OCI-LY7 (cell line): ENCODE data around the gene ANO1. TPM values are rescaled to one million over a fixed set of nuclear protein-coding genes. Genes with fewer than 3 reads are reported as not detected.

Experiments
- BruUV-seq: library from RNA; stranded (reverse); fragments of 400-500 nt; replicated peaks from 2 replicates; lab custom pipeline; 2021; lab: Mats Ljungman, UMichigan
- CTCF ChIA-PET: fragments of 300-600 bp; sonication (Branson Sonifier 250); formaldehyde crosslinking; loops from one replicate; lab custom pipeline; 2022; ENCODE audit warnings: antibody characterized with exemption; ENCODE audit not compliant: unreplicated experiment; lab: Charles Lee
- POLR2A ChIA-PET: fragments of 300-600 bp; sonication (Branson Sonifier 250); formaldehyde crosslinking; loops from one replicate; lab custom pipeline; 2022; ENCODE audit warnings: antibody characterized with exemption; lab: Charles Lee
- DNase-seq: peaks from one replicate; pipeline ENCODE4 v3.0.0-alpha.2; 2015; ENCODE audit warnings: low spot score
- H2AFZ ChIP-seq: fragments of 200-600 bp; sonication (generic), shearing (Covaris generic); 2 replicates; pipeline ENCODE4 v1.6.1; 2014; ENCODE audit warnings: mild to moderate bottlenecking, antibody characterized with exemption, low read length, moderate library complexity
- H3K27ac ChIP-seq: fragments of 200-600 bp; sonication (generic); 2 replicates; pipeline ENCODE4 v1.5.1; 2014; ENCODE audit warnings: mixed run types, low read depth, mild to moderate bottlenecking, moderate library complexity, low read length, inconsistent platforms; ENCODE audit not compliant: poor library complexity, severe bottlenecking
- H3K36me3 ChIP-seq: fragments of 200-600 bp; sonication (generic); 2 replicates; pipeline ENCODE4 v1.6.1; 2014; ENCODE audit warnings: mild to moderate bottlenecking, antibody characterized with exemption, low read length, moderate library complexity, mixed read lengths; ENCODE audit not compliant: insufficient read depth
- H3K4me1 ChIP-seq: fragments of 200-600 bp; sonication (generic); 2 replicates; pipeline ENCODE4 v1.5.1; 2014; ENCODE audit warnings: mild to moderate bottlenecking, low read length; ENCODE audit not compliant: insufficient read depth, poor library complexity, severe bottlenecking
- H3K4me2 ChIP-seq: fragments of 200-600 bp; sonication (generic); 2 replicates; pipeline ENCODE4 v1.6.1; 2014; ENCODE audit warnings: mild to moderate bottlenecking, low read length
- H3K4me3 ChIP-seq: fragments of 200-600 bp; sonication (generic); 2 replicates; pipeline ENCODE4 v1.5.1; 2014; ENCODE audit warnings: mild to moderate bottlenecking, low read depth, low read length; ENCODE audit not compliant: poor library complexity, severe bottlenecking
- H3K79me2 ChIP-seq: fragments of 200-600 bp; sonication (generic); 2 replicates; pipeline ENCODE4 v1.6.1; 2016; ENCODE audit warnings: low read depth, mild to moderate bottlenecking, low read length, moderate library complexity, mixed read lengths; ENCODE audit not compliant: insufficient read depth
- H3K9me2 ChIP-seq: fragments of 200-600 bp; sonication (generic); 2 replicates; pipeline ENCODE4 v1.6.1; 2016; ENCODE audit warnings: mild to moderate bottlenecking, low read length, mixed read lengths; ENCODE audit not compliant: insufficient read depth
- H3K9me3 ChIP-seq: fragments of 200-600 bp; sonication (generic); 2 replicates; pipeline ENCODE4 v1.6.1; 2014; ENCODE audit warnings: mild to moderate bottlenecking, mixed run types, low read length, mixed read lengths
- H4K20me1 ChIP-seq: fragments of 200-600 bp; sonication (generic); 2 replicates; pipeline ENCODE4 v1.6.1; 2014; ENCODE audit warnings: mild to moderate bottlenecking, antibody characterized with exemption, low read length, moderate library complexity, mixed read lengths; ENCODE audit not compliant: insufficient read depth
- CTCF ChIP-seq: fragments of 200-600 bp; sonication (generic); conservative IDR thresholded peaks from 2 replicates; pipeline ENCODE4 v1.5.1; 2014; ENCODE audit warnings: mild to moderate bottlenecking, antibody characterized with exemption, low read length, moderate library complexity, mixed read lengths
- EZH2phosphoT487 ChIP-seq: fragments of 200-600 bp; sonication (generic); IDR thresholded peaks from 2 replicates; pipeline ENCODE4 v1.6.1; 2018; ENCODE audit warnings: low read depth, borderline replicate concordance, mild to moderate bottlenecking, mixed run types, antibody characterized with exemption, low read length, moderate library complexity, mixed read lengths
- intact Hi-C: fragments of 100-400 bp; cut with micrococcal nuclease; formaldehyde crosslinking; loops from one replicate; pipeline ENCODE4 v1.10.0; 2022; ENCODE audit not compliant: unreplicated experiment
- total RNA-seq, 2 experiments: library from RNA; depleted of rRNA in 1 of 2; stranded (reverse); fragments of >200 nt in 1 of 2; shearing (Covaris generic) in 1 of 2; gene quantifications; 2 replicates each; pipeline ENCODE4 v1.2.3, GENCODE V29; 2014 to 2022

Gene ANO1
- total RNA-seq, 2 experiments from 2014 or later: not detected

GRCh38 chr11:70220920-70221319 is 142.8 kb downstream of the ANO1 start:
- H3K36me3 ChIP-seq: no peaks in the 10 kb centered on the region
- BruUV-seq: no TSS peak
- ChIA-PET POLR2A (no interaction called here), CTCF (no interaction called here)
- no peaks in the 10 kb centered on the region for H3K9me3 ChIP-seq
- H4K20me1 ChIP-seq: no peaks in the 10 kb centered on the region
- H3K4me1 ChIP-seq: no peaks in the 10 kb centered on the region
- no peaks in the 10 kb centered on the region for H3K79me2 ChIP-seq
- no peak for DNase-seq
- intact Hi-C loops: no loop called here
- no peaks in the 10 kb centered on the region for H3K9me2 ChIP-seq
- H3K4me3 ChIP-seq: no peak overlapping the region
- TF ChIP-seq EZH2phosphoT487: no peak
- TF ChIP-seq CTCF: no peak
- no peak overlapping the region for H2AFZ ChIP-seq
- no peak overlapping the region for H3K4me2 ChIP-seq
- no peak overlapping the region for H3K27ac ChIP-seq

DNA sequence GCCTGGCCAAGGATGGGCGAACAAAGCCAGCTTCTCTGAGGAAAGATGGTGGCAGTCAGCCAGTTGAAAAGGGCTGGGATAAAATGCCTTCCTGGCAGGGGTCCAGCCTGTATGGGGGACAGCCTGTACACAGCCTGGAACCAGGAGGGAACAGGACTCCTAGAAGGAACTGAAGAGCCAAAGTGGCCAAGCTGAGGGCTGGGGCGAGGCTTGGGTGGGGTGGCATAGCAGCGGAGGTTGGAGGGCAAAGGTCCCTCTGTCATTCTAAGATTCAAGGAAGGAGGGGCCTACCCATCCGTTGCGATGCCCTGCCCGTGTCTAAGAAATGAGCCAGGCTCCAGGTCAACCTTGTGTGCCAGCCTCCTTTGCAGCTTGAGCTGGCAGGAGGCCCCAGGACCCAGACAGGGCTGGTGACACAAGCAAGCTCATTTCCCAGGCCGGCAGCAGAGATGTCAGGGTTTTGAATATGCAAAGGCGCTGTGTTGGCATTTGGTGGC is 147.6 kb downstream of the ANO1 start:
- H3K9me2 ChIP-seq: no peaks in the 10 kb centered on the region
- no peak for DNase-seq

More for the DNA sequence above, 147.6 kb downstream of the ANO1 start:
- intact Hi-C loops: no loop called here
- Histone ChIP-seq H3K36me3 (no peaks in the 10 kb centered on the region), H3K4me3 (no peak overlapping the region), H3K4me1 (no peaks in the 10 kb centered on the region), H3K79me2 (no peaks in the 10 kb centered on the region), H2AFZ (no peak overlapping the region), H3K4me2 (no peak overlapping the region), H4K20me1 (no peaks in the 10 kb centered on the region), H3K9me3 (no peaks in the 10 kb centered on the region), H3K27ac (no peak overlapping the region)
- CTCF ChIA-PET: no interaction called here
- TF ChIP-seq EZH2phosphoT487 (no peak), CTCF (no peak)
- POLR2A ChIA-PET: interaction anchor here (0.7 kb wide), 2 partner anchors 71 to 377 kb away, joined by 3 read pairs; no protein-coding TSS in a partner anchor
- no TSS peak for BruUV-seq
